HEK293T (cell line): ENCODE data around the gene C12orf56.
A peak's percentile ranks its signal among the peaks of the same experiment; 100 is the strongest.

Experiments
- CTCF ChIA-PET: fragments of 350-600 bp; formaldehyde crosslinking; extraction: SDS; loops from one replicate; lab custom pipeline; 2021; ENCODE audit warnings: antibody characterized with exemption, inconsistent platforms; lab: Yijun Ruan, JAX
- POLR2A ChIA-PET: fragments of 350-600 bp; formaldehyde crosslinking; extraction: SDS; loops from one replicate; lab custom pipeline; 2020; ENCODE audit warnings: antibody characterized with exemption, inconsistent platforms; lab: Yijun Ruan, JAX
- DNase-seq: peaks from one replicate; pipeline ENCODE4 v3.0.0; 2012; ENCODE audit warnings: mixed read lengths; ENCODE audit errors: extremely low spot score
- ARNT ChIP-seq: fragments of 450-650 bp; IDR thresholded peaks from 2 replicates; pipeline ENCODE4 v1.6.1; 2017; ENCODE audit warnings: mild to moderate bottlenecking
- BHLHE40 ChIP-seq: fragments of 450-650 bp; IDR thresholded peaks from 2 replicates; pipeline ENCODE4 v1.6.1; 2016; ENCODE audit warnings: mild to moderate bottlenecking, moderate library complexity, borderline replicate concordance
- CTBP1 ChIP-seq: fragments of 450-650 bp; IDR thresholded peaks from 2 replicates; pipeline ENCODE4 v1.6.1; 2016; ENCODE audit warnings: borderline replicate concordance
- ELF4 ChIP-seq: fragments of 450-650 bp; IDR thresholded peaks from 2 replicates; pipeline ENCODE4 v1.6.1; 2017; ENCODE audit warnings: antibody characterized with exemption
- FOXA1 ChIP-seq: fragments of 450-650 bp; IDR thresholded peaks from 2 replicates; pipeline ENCODE4 v1.6.1; 2016; ENCODE audit warnings: mild to moderate bottlenecking
- FOXK2 ChIP-seq: fragments of 450-650 bp; IDR thresholded peaks from 2 replicates; pipeline ENCODE4 v1.6.1; 2016; ENCODE audit warnings: mild to moderate bottlenecking
- FOXM1 ChIP-seq: fragments of 450-650 bp; IDR thresholded peaks from 2 replicates; pipeline ENCODE4 v1.6.1; 2017; ENCODE audit warnings: mild to moderate bottlenecking, borderline replicate concordance
- HDGF ChIP-seq: fragments of 450-650 bp; IDR thresholded peaks from 2 replicates; pipeline ENCODE4 v1.6.1; 2017; ENCODE audit warnings: antibody characterized with exemption, borderline replicate concordance
- L3MBTL2 ChIP-seq: fragments of 450-650 bp; conservative IDR thresholded peaks from 2 replicates; pipeline ENCODE4 v1.6.1; 2016; ENCODE audit warnings: mild to moderate bottlenecking
- LEF1 ChIP-seq: fragments of 450-650 bp; IDR thresholded peaks from 2 replicates; pipeline ENCODE4 v1.6.1; 2017; ENCODE audit warnings: mild to moderate bottlenecking, borderline replicate concordance
- NFRKB ChIP-seq: fragments of 450-650 bp; IDR thresholded peaks from 2 replicates; pipeline ENCODE4 v1.6.1; 2016; ENCODE audit warnings: mild to moderate bottlenecking, moderate library complexity
- PKNOX1 ChIP-seq: fragments of 450-650 bp; IDR thresholded peaks from 2 replicates; pipeline ENCODE4 v1.6.1; 2016
- SP1 ChIP-seq: fragments of 450-650 bp; IDR thresholded peaks from 2 replicates; pipeline ENCODE4 v1.6.1; 2017
- SUZ12 ChIP-seq: fragments of 450-650 bp; IDR thresholded peaks from 2 replicates; pipeline ENCODE4 v1.6.1; 2016; ENCODE audit warnings: mild to moderate bottlenecking
- TARDBP ChIP-seq: fragments of 450-650 bp; IDR thresholded peaks from 2 replicates; pipeline ENCODE4 v1.6.1; 2016
- ZNF384 ChIP-seq: fragments of 450-650 bp; IDR thresholded peaks from 2 replicates; pipeline ENCODE4 v1.6.1; 2016

C12orf56 gene

GRCh38 chr12:64229796-64230195 is 160.8 kb downstream of the C12orf56 start:
- DNase-seq, result no peak
- ChIA-PET POLR2A (no interaction called here), CTCF (no interaction called here)
- no peak for TF ChIP-seq BHLHE40
- no peak for TF ChIP-seq ARNT
- TF ChIP-seq HDGF, result no peak
- TF ChIP-seq SUZ12, result no peak
- TF ChIP-seq L3MBTL2, result no peak
- TF ChIP-seq LEF1, result no peak
- no peak for TF ChIP-seq CTBP1
- no peak for TF ChIP-seq ELF4
- no peak for TF ChIP-seq SP1
- TF ChIP-seq ZNF384, result no peak
- no peak for TF ChIP-seq PKNOX1
- TF ChIP-seq FOXA1, result no peak
- TF ChIP-seq FOXK2, result no peak
- TF ChIP-seq TARDBP, result no peak
- no peak for TF ChIP-seq FOXM1
- TF ChIP-seq NFRKB, result no peak

DNA sequence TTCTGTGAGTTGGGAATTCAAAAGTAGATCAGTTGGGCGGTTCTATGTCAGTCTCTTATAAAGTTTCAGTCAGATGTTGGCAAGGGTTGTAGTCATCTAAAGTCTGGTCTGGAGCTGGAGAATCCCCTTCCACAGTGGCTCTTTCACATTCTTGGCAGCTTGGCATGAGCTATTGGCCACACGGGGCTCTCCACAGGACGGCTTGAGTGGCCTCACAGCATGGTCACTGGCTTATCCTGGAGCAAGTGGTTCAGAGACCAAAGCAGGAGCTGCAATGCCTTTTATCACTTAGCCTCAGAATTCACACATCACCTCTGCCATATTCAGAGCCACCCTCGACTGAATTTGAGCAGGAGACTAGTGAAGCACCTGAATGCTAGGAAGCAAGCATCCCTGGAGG is 161.3 kb downstream of the C12orf56 start:
- CTCF ChIA-PET, result no interaction called here
- no peak for DNase-seq
- POLR2A ChIA-PET, result no interaction called here
- TF ChIP-seq ELF4, result no peak
- TF ChIP-seq FOXK2, result no peak
- TF ChIP-seq TARDBP, result no peak
- TF ChIP-seq ARNT, result no peak
- no peak for TF ChIP-seq SP1
- no peak for TF ChIP-seq FOXM1
- TF ChIP-seq SUZ12, result no peak
- no peak for TF ChIP-seq NFRKB
- no peak for TF ChIP-seq FOXA1
- no peak for TF ChIP-seq CTBP1
- TF ChIP-seq PKNOX1, result no peak
- no peak for TF ChIP-seq BHLHE40
- TF ChIP-seq L3MBTL2, result no peak
- no peak for TF ChIP-seq HDGF
- TF ChIP-seq LEF1, result no peak
- TF ChIP-seq ZNF384, result no peak

DNA sequence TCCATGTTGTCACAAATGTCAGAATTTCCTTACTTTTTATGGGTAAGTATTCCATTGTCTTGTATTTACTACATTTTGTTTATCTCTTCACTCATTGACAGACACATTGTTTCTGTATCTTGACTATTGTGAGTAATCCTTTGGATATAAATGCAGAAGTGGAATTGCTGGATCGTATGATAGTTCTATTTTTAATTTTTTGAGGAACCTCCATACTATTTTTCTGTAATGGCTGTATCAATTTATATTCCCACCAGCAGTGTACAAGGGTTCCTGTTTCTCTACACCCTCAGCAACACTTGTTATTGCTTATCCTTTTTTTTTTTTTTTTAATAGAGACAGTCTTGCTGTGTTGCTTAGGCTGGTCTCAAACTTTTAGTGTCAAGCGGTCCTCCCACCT is 164.9 kb downstream of the C12orf56 start:
- ChIA-PET CTCF (no interaction called here), POLR2A (no interaction called here)
- no peak for TF ChIP-seq FOXA1
- no peak for TF ChIP-seq PKNOX1
- TF ChIP-seq HDGF, result no peak
- no peak for DNase-seq

GRCh38 chr12:64222009-64222765 is 168.4 kb downstream of the C12orf56 start, which contains the start of gene KICS2:
TSS of gene KICS2 (minus strand) at chr12:64222296. CDS start at chr12:64222237, 59 bp downstream.
- TF ChIP-seq FOXM1 (no peak), PKNOX1 (peak; percentile 54; the same call in 1 of the 2 replicates), ELF4 (peak; percentile 99), L3MBTL2 (peak; percentile 85), LEF1 (0 out of 2 replicates have a peak, but pooled peaks have one; percentile 22), ZNF384 (no peak)
- POLR2A ChIA-PET, result interaction anchor here (1.0 to 1.3 kb wide), 4 partner anchors 140 to 394 kb away, joined by 3 to 6 read pairs (median 4); partner anchors contain the start of genes SRGAP1 and XPOT
- DNase-seq, result peak; percentile 90
- CTCF ChIA-PET, result interaction anchor here (0.5 kb wide), 1 partner anchor 14 kb away, joined by 3 read pairs; no protein-coding TSS in a partner anchor

- CTCF ChIA-PET, result no interaction called here
- POLR2A ChIA-PET, result interaction anchor here (1.0 to 1.3 kb wide), 5 partner anchors 139 to 394 kb away, joined by 3 to 6 read pairs (median 4); partner anchors contain the start of genes SRGAP1 and XPOT
- DNase-seq, result peak; percentile 83
- TF ChIP-seq FOXA1, result no peak
- no peak for TF ChIP-seq SP1
- 0 out of 2 replicates have a peak, but pooled peaks have one; percentile 16 for TF ChIP-seq PKNOX1
- no peak for TF ChIP-seq FOXM1
Observed at GRCh38 chr12:64221651-64222008, 168.9 kb downstream of the C12orf56 start.
